Measurements from ENCODE around the gene ZNF778. TPM values are rescaled to one million over a fixed set of nuclear protein-coding genes. Genes with fewer than 3 reads are reported as not detected.
"Not testable (repeated sequence)": the region's sequence is repeated elsewhere in the genome, so short reads cannot be mapped to it uniquely, and the experiment has no call there.

Gene ZNF778
- total RNA-seq, 1 donor, result 34.2 TPM

DNA sequence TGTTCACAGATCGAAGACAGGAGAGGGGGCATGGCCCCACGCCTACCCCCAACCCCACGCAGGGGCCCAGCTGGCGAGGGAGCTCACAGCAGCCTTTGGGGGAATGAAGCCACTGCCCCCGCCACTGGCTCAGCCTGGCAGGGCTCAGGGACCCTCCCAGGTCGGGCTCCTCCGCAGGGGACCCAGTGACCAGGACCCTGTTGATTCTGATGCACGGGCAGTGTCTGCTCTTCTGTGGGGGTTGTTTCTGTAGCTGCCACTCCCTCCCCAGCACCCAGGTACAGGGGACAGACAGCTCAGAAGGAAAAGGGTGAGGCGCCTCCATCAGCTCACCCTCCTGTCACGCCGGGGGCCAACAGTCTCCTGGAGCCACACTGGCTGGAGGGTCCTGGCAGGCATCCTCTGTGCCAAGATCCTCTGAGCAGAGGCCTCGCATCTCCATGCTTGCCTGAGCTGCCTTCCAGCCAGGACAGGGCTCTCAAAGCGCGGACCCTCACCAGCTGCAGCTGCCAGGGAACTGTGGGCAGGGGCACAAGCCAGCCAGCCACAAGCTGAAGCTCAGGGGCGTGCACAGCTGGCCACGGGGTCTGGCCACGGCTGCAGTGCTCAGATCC lies 49.1 kb downstream of the ZNF778 start:
- H3K4me3 ChIP-seq (ENCODE audit: low read length), result no peak overlapping the region
- no peaks in the 10 kb centered on the region for H3K9me3 ChIP-seq (ENCODE audit: low read depth, low read length)
- H3K27me3 ChIP-seq (ENCODE audit: insufficient read depth, low read length), result no peaks in the 10 kb centered on the region
- H3K4me1 ChIP-seq (ENCODE audit: insufficient read depth, low read length), result no peaks in the 10 kb centered on the region

DNA sequence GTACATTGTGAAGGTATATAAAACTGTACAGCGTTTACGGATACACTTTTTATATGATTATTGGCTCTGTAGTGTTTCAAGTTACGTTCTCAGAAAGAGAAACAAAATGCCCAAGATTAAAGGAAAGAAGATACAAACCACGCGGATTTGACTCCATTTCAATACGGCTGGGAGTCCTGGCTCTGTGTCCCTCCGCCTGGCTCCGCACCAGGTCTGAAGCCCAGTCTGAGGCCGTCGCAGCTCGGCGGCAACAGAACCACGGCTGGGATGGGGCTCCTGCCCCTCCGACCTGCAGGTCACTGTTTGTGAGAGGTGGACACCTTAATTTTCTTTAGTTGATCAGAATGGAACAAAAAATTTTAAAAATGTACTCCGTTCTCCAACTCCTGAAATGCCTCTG lies 50.2 kb downstream of the ZNF778 start:
- H3K4me1 ChIP-seq (ENCODE audit: insufficient read depth, low read length); H3K9me3 ChIP-seq (ENCODE audit: low read depth, low read length); H3K27me3 ChIP-seq (ENCODE audit: insufficient read depth, low read length); H3K4me3 ChIP-seq (ENCODE audit: low read length): not testable (repeated sequence)

DNA sequence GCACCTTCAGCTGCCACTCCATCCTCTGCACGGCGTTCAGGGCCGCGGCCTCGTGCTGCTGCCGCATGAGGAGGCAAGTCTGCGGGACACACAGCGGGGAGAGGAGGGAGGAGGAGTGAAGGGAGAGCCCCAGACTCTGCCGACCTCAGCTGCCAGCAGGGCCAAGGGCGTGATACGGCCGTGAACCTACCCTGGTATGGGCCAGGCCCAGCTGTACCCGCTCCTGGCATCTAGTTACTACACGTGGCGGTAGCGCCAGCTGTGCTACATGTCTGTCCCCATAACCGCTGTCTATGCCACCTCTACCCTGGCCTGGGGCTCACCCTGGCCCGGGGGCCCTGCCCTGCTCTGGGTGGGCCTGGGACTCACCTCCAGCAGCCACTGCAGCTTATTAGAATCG lies 51.1 kb downstream of the ZNF778 start:
- no peak overlapping the region for H3K4me3 ChIP-seq (ENCODE audit: low read length)

DNA sequence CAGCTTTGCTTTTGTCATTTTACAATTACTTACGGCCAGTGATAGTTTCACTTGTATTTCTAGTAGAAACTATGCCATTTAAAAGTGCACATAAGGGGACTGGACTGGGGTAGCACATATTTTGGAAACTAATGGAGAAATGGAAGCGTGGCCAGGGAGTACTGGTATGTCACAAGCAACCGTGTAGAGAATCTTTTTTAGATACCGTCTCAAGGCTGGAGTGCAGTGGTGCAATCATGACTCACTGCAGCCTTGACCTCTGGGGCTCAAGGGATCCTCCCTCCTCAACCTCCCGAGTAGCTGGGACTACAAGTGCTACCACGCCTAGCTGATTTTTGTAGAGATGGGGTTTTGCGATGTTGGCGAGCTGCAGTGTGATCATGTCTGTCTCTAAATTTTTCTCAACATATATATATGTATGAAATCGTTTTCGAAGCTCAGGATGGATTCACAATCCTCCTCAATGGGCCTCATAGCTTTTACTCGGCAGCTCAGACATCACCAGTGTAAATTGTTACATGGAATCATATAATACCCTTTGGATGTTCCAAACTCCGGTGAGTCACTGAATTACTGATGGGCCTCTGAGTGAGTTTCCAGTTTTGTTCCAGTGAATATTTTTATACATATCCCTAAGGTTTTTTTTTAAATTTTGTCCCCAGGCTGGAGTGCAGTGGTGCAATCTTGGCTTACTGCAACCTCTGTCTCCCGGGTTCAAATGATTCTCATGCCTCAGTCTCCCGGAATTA lies 51.7 kb downstream of the ZNF778 start:
- no peaks in the 10 kb centered on the region for H3K9me3 ChIP-seq (ENCODE audit: low read depth, low read length)
- no peaks in the 10 kb centered on the region for H3K4me1 ChIP-seq (ENCODE audit: insufficient read depth, low read length)
- H3K4me3 ChIP-seq (ENCODE audit: low read length), result no peak overlapping the region

More for the DNA sequence above, 51.1 kb downstream of the ZNF778 start:
- Histone ChIP-seq H3K9me3 (ENCODE audit: low read depth, low read length) (no peaks in the 10 kb centered on the region), H3K4me1 (ENCODE audit: insufficient read depth, low read length) (no peaks in the 10 kb centered on the region), H3K27me3 (ENCODE audit: insufficient read depth, low read length) (no peaks in the 10 kb centered on the region)

DNA sequence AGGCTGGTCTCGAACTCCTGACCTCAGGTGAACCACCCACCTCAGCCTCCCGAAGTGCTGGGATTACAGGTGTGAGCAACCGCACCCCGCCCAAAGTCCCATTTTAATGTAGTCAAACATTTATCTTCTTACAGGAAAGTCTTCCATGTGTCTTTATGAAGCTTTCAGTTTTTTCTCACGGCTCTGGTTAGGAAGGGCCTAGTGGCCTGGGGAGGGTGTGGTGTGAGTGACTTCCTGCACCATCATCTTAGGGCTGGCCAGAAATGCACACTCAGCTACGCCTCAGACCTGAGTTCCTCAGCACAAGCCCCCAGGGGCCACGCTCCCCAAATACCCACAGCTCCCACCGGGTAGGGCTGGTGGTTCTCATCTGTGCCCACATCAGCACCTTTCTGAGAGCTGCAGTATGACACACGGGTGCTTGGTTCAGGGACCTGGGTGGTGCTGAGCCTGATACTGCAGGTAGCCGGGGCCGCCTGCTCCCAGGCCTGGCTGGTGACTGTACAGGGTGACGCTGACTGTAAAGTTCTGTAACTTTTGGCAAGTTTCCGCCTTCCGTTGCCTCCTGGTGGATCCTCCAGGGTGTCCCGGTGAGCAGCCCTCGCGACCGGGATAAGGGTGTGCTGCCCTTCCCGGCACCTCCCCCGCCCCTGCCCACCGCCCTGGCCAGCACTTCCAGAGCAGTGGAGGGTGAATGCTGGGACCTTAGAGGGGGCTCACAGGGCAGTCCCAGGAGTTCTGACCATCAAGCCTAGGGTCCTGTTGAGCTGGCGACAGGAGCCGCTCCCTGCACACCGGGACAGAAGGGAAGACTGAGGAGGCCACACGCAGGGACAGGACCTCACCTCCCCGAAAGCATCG lies 52.5 kb downstream of the ZNF778 start:
- Histone ChIP-seq H3K27me3 (ENCODE audit: insufficient read depth, low read length) (no peaks in the 10 kb centered on the region), H3K9me3 (ENCODE audit: low read depth, low read length) (no peaks in the 10 kb centered on the region), H3K4me3 (ENCODE audit: low read length) (no peak overlapping the region), H3K4me1 (ENCODE audit: insufficient read depth, low read length) (no peaks in the 10 kb centered on the region)

More for the DNA sequence above, 51.7 kb downstream of the ZNF778 start:
- H3K27me3 ChIP-seq (ENCODE audit: insufficient read depth, low read length), result no peaks in the 10 kb centered on the region

DNA sequence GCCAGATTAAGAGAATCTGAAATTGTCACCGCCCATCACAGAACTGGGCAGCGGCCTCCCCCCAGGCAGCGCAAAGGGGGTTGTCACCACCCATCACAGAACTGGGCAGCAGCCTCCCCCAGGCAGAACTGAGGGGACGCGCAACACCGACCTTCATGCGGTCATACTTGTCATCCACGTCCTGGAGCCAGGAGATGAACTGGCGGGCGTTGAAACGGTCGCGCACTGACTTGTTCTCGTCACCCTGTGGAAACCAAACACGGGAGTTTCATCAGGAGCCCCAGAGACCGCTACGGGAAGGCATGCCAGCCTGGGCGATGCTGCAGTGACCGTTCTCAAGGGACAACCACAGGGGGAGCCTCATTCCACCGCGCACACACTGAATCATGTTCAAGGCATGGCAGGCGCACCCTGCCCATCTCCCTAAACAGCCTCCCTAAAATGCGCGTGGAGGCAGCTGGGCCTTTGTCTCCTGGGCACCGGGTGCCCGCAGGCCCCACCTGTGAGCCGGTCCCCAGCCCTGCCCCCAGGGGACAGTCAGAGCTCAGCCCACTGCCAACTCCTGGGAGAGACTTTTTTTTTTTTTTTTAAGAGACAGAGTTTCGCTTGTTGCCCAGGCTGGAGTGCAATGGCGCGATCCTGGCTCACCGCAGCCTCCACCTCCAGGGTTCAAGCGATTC lies 53.3 kb downstream of the ZNF778 start:
- Histone ChIP-seq H3K4me3 (ENCODE audit: low read length) (no peak overlapping the region), H3K9me3 (ENCODE audit: low read depth, low read length) (no peaks in the 10 kb centered on the region)

DNA sequence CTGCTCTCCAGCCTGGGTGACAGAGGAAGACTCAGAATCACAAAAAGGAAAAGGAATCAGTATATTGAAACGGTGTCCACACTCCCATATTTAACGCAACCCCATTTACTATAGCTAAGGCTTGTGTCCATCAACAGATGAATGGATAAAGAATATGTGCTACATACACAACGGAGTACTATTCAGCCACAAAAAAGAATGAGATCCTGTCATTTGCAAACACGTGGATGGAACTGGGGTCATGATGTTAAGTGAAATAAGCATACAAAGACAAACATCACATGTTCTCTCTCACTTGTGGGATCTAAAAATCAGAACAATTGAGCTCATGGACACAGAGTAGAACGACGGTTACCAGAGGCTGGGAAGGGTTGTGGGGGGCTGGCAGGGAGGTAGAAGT lies 55.1 kb downstream of the ZNF778 start:
- H3K27me3 ChIP-seq (ENCODE audit: insufficient read depth, low read length), result no peaks in the 10 kb centered on the region
- H3K4me3 ChIP-seq (ENCODE audit: low read length), result no peak overlapping the region
- no peaks in the 10 kb centered on the region for H3K9me3 ChIP-seq (ENCODE audit: low read depth, low read length)
- no peaks in the 10 kb centered on the region for H3K4me1 ChIP-seq (ENCODE audit: insufficient read depth, low read length)

More for the DNA sequence above, 53.3 kb downstream of the ZNF778 start:
- Histone ChIP-seq H3K4me1 (ENCODE audit: insufficient read depth, low read length) (no peaks in the 10 kb centered on the region), H3K27me3 (ENCODE audit: insufficient read depth, low read length) (no peaks in the 10 kb centered on the region)

DNA sequence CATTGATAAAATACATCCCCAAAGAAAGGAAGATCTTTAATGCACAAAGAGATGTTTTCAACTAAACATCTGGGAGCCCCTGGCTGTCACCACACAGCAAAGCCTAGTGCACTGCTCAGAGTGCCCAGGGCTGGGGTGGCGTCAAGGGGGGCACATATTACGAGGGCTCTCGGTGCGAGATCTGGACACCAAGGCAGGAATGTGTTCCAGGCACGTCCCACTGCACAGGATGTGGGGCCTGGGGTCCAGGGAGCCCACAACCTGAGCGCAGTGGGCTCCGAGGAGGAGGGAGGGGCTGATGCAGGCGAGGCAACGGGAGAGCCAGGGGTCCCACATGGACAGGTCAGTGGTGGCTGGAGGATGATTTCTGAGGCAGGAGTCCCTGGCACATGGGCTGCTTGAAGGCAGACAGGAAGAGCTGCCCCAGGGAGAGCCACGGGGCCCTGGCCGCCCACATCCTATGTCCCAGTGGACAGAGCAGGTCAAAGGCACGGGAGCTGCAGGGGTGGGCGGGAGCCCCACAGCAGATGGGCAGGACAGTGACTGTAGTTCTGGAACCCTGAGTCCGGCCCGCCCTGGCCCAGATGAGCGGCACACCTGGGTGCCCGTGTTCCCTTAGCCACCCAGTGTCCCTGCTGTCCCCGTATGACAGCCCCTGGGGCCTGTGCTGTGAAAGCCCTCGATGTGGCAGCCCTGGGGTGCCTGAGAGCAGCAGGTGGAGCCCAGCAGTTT lies 56.4 kb downstream of the ZNF778 start:
- no peaks in the 10 kb centered on the region for H3K4me1 ChIP-seq (ENCODE audit: insufficient read depth, low read length)
- H3K27me3 ChIP-seq (ENCODE audit: insufficient read depth, low read length), result no peaks in the 10 kb centered on the region
- H3K9me3 ChIP-seq (ENCODE audit: low read depth, low read length), result no peaks in the 10 kb centered on the region
- H3K4me3 ChIP-seq (ENCODE audit: low read length), result no peak overlapping the region

DNA sequence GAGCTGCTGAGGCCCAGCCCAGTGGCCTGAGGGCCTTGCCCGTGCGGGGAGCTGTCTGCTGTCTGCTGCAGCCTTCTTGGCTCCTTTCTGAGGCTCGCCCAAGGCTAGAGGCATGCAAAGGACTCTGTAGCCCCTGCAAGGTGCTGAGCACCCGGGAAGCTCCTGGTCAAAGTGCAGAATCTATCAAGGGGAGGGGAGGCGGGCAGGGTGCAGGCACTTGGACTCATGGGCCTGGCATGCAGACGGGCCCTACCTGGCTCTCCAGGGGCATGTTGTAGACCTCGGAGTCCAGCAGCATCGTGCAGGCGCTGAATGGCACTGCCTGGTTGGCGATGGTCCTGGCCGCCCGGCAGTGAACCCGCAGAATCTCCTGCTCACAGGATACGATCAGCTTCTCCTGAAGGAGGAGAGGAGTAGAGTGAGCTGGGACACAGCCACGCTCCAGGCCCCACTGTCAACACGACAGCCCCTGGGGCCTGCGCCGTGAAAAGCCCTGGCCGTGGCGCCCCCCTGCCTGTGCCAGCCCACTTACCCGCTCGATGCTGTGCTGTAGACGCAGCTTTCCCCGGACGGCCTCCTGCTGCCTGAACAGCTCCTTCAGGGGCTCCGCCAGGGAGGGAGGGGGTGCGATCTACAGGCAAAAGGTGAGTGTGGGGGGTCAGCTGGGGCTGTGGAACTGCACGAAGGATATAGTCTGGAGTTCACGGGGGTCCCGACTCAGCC lies 57.2 kb downstream of the ZNF778 start:
- no peak overlapping the region for H3K4me3 ChIP-seq (ENCODE audit: low read length)
- H3K9me3 ChIP-seq (ENCODE audit: low read depth, low read length), result no peaks in the 10 kb centered on the region
- no peaks in the 10 kb centered on the region for H3K27me3 ChIP-seq (ENCODE audit: insufficient read depth, low read length)
- no peaks in the 10 kb centered on the region for H3K4me1 ChIP-seq (ENCODE audit: insufficient read depth, low read length)

DNA sequence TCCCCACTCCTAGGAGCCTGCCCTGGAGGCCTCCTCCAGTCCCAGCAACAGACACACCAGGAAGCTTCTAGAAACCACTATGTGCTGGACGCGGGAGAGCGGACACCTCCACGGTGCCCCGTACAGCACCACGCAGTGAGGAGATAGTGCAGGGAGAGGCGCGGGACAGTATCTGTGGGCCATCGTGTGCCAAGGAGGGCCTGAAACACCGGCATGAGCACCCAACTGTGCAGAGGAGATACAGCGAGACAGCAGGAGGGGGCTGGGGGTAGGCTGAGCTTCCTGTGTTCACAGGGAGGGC lies 57.7 kb downstream of the ZNF778 start:
- H3K4me3 ChIP-seq (ENCODE audit: low read length), result no peak overlapping the region
- no peaks in the 10 kb centered on the region for H3K4me1 ChIP-seq (ENCODE audit: insufficient read depth, low read length)
- H3K9me3 ChIP-seq (ENCODE audit: low read depth, low read length), result no peaks in the 10 kb centered on the region
- H3K27me3 ChIP-seq (ENCODE audit: insufficient read depth, low read length), result no peaks in the 10 kb centered on the region

DNA sequence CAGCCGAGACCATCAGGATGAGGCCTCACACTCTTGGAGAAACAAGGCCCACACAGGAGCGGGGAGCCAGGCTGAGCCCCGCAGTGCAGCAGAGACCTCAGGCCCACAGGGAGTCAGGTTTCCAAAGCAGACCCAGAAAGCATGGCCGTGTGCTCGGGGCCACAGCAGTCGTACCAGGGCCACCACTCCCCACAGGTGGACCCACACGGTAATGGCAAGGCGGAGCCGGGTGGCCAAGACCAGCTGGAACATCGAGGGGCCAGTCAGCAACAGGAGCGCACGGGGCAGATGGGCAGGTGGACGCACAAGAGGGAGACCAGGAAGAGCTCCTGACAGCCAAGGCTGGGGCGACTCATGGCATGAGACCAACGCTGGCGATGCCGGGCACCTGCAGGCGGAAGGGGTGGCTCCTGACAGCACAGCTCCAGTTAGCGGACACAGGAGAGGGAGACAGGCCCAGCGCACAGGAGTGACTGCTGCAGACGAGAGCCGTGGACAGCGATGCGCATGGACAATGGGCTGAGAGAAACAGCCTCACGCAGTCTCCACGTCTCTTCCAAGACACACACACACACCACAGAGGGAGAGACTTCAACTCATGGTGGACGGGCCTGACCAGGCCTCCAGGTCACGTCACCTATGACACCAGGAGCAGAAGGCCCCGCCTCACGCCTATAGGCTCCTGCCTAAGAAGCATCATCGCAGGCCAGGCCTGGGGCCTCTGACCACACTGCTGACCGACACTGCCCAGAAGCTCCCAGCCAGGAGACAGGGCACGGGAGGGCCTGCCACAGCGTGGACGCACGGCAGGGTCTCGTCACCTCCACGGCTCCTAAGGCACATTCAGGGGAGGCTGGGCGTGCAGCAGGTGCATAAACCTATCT lies 58.6 kb downstream of the ZNF778 start:
- H3K4me1 ChIP-seq (ENCODE audit: insufficient read depth, low read length), result no peaks in the 10 kb centered on the region
- H3K9me3 ChIP-seq (ENCODE audit: low read depth, low read length), result no peaks in the 10 kb centered on the region
- no peaks in the 10 kb centered on the region for H3K27me3 ChIP-seq (ENCODE audit: insufficient read depth, low read length)
- H3K4me3 ChIP-seq (ENCODE audit: low read length), result no peak overlapping the region

DNA sequence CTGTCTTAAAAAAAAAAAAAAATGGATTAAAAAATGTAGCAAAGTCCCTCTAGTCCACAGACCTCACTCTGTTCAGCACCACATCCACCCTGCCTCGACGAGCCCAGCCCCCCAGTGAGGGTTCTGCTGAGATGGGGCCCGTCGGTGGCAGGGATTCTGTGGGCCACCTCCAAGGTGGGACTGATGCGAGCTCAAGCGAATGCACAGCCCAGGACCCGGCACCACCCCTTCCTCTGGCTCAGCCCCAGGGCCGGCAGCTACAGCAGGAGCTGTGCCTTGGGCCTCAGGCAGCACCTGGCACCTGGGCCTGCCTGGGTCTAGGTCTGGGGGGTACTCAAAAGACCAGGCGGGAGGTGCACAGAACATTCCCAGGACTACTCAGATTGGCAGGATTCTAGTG lies 59.5 kb downstream of the ZNF778 start:
- no peaks in the 10 kb centered on the region for H3K9me3 ChIP-seq (ENCODE audit: low read depth, low read length)
- H3K4me3 ChIP-seq (ENCODE audit: low read length), result no peak overlapping the region
- H3K27me3 ChIP-seq (ENCODE audit: insufficient read depth, low read length), result no peaks in the 10 kb centered on the region
- H3K4me1 ChIP-seq (ENCODE audit: insufficient read depth, low read length), result no peaks in the 10 kb centered on the region

DNA sequence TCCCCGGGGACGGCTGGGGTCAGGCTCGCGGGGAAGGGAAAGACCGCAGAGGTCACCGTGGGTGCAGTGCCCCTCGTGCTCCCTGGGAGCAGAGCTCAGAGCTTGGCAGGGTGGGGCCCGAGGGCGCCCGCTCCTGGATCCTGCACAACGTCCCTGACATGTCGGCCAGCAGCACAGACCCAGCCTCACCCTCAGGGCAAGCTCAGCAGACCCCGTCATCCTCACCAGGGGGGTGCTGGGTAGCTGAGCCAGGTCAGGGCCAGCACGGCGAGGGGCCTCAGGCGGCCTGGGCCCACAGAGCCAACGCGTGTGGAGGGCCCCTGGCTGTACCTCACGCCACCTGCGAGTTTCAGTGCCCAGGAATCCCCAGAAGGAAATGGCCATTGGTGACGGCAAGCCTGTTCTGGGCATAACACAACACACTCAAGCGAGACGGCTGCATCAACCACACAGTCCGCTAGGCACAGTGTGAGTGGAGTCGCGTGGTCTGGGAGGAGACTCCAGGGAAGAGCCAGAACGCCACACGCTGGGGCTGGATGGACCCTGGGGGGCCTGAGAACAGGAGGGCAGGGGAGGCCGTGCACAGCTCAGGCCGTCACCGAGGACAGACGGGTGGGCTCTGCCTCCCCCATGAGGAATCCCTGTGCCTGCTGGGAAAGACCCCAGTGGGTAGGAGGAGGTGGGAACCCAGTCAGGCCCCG lies 60.3 kb downstream of the ZNF778 start:
- Histone ChIP-seq H3K4me1 (ENCODE audit: insufficient read depth, low read length) (no peaks in the 10 kb centered on the region), H3K4me3 (ENCODE audit: low read length) (no peak overlapping the region), H3K9me3 (ENCODE audit: low read depth, low read length) (no peaks in the 10 kb centered on the region), H3K27me3 (ENCODE audit: insufficient read depth, low read length) (no peaks in the 10 kb centered on the region)
